HEK293 (cell line): ENCODE data around the gene KDM4B.

Source experiments
- CTCF ChIA-PET: fragments of 350-600 bp; formaldehyde crosslinking; extraction: SDS; loops from one replicate; lab custom pipeline; 2021; ENCODE audit warnings: antibody characterized with exemption; lab: Yijun Ruan, JAX
- POLR2A ChIA-PET: fragments of 300-600 bp; formaldehyde crosslinking; extraction: SDS; loops from one replicate; lab custom pipeline; 2020; ENCODE audit warnings: antibody characterized with exemption, inconsistent platforms; lab: Yijun Ruan, JAX
- H3K27ac ChIP-seq: fragments of 200-500 bp; sonication (Bioruptor generic); 2 replicates; pipeline ENCODE4 v1.5.1; 2014; ENCODE audit warnings: low read depth, low read length, control low read depth, inconsistent platforms; ENCODE audit errors: extremely low read depth
- H3K36me3 ChIP-seq, 2 experiments: fragments of 200-500 bp in 1 of 2; sonication (Bioruptor generic) in 1 of 2; 1 replicate in 1 of 2; 2 replicates in 1 of 2; pipeline ENCODE4 v1.5.1; 2014 to 2017; ENCODE audit warnings: inconsistent platforms in 2 of 2, low read length in 2 of 2; ENCODE audit not compliant: control insufficient read depth in 2 of 2, insufficient read depth in 1 of 2
- H3K4me1 ChIP-seq: fragments of 200-500 bp; sonication (Bioruptor generic); 2 replicates; pipeline ENCODE4 v1.5.1; 2014; ENCODE audit warnings: mild to moderate bottlenecking, low read length, inconsistent platforms; ENCODE audit not compliant: control insufficient read depth, insufficient read depth
- H3K4me3 ChIP-seq: 2 replicates; pipeline ENCODE4 v1.5.1; 2011; ENCODE audit warnings: low read depth, mild to moderate bottlenecking, control low read depth, low read length, moderate library complexity
- H3K9me3 ChIP-seq: fragments of 200-500 bp; sonication (Bioruptor generic); 2 replicates; pipeline ENCODE4 v1.5.1; 2014; ENCODE audit warnings: low read depth, low read length, inconsistent platforms; ENCODE audit not compliant: control insufficient read depth, insufficient read depth
- GLIS1 ChIP-seq: fragments of 450-650 bp; formaldehyde crosslinking; IDR thresholded peaks from 2 replicates; pipeline ENCODE4 v1.5.1; 2016; ENCODE audit warnings: missing biosample characterization, missing genetic modification characterization
- OSR2 ChIP-seq: fragments of 450-650 bp; formaldehyde crosslinking; IDR thresholded peaks from 2 replicates; pipeline ENCODE4 v1.5.1; 2016; ENCODE audit warnings: missing biosample characterization, missing genetic modification characterization
- SCRT2 ChIP-seq: fragments of 450-650 bp; formaldehyde crosslinking; IDR thresholded peaks from 2 replicates; pipeline ENCODE4 v1.5.1; 2016; ENCODE audit warnings: missing biosample characterization, missing genetic modification characterization
- ZIC2 ChIP-seq: fragments of 450-650 bp; formaldehyde crosslinking; IDR thresholded peaks from 2 replicates; pipeline ENCODE4 v1.5.1; 2016; ENCODE audit warnings: missing biosample characterization, missing genetic modification characterization
- ZNF394 ChIP-seq: fragments of 450-650 bp; formaldehyde crosslinking; IDR thresholded peaks from 2 replicates; pipeline ENCODE4 v1.5.1; 2016; ENCODE audit warnings: missing biosample characterization, missing genetic modification characterization, mild to moderate bottlenecking, moderate library complexity, borderline replicate concordance
- ZNF544 ChIP-seq: fragments of 450-650 bp; formaldehyde crosslinking; IDR thresholded peaks from 2 replicates; pipeline ENCODE4 v1.5.0; 2017; ENCODE audit warnings: missing biosample characterization, missing genetic modification characterization
- ZNF561 ChIP-seq: fragments of 450-650 bp; IDR thresholded peaks from 2 replicates; pipeline ENCODE4 v1.5.1; 2018; ENCODE audit warnings: missing biosample characterization, missing genetic modification characterization, borderline replicate concordance
- ZNF670 ChIP-seq: fragments of 450-650 bp; formaldehyde crosslinking; IDR thresholded peaks from 2 replicates; pipeline ENCODE4 v1.5.1; 2016; ENCODE audit warnings: missing biosample characterization, missing genetic modification characterization, low read depth
- ZNF830 ChIP-seq: fragments of 450-650 bp; IDR thresholded peaks from 2 replicates; pipeline ENCODE4 v1.5.0; 2018; ENCODE audit warnings: missing biosample characterization, missing genetic modification characterization, low read depth, mild to moderate bottlenecking, moderate library complexity
- TF ChIP-seq, protein P1 (sequence below): fragments of 450-650 bp; formaldehyde crosslinking; IDR thresholded peaks from 2 replicates; pipeline ENCODE4 v1.5.1; 2017; ENCODE audit warnings: missing biosample characterization, missing genetic modification characterization
- TF ChIP-seq, protein P2 (sequence below): fragments of 450-650 bp; formaldehyde crosslinking; IDR thresholded peaks from 2 replicates; pipeline ENCODE4 v1.5.1; 2016; ENCODE audit warnings: missing biosample characterization, missing genetic modification characterization

KDM4B gene

DNA sequence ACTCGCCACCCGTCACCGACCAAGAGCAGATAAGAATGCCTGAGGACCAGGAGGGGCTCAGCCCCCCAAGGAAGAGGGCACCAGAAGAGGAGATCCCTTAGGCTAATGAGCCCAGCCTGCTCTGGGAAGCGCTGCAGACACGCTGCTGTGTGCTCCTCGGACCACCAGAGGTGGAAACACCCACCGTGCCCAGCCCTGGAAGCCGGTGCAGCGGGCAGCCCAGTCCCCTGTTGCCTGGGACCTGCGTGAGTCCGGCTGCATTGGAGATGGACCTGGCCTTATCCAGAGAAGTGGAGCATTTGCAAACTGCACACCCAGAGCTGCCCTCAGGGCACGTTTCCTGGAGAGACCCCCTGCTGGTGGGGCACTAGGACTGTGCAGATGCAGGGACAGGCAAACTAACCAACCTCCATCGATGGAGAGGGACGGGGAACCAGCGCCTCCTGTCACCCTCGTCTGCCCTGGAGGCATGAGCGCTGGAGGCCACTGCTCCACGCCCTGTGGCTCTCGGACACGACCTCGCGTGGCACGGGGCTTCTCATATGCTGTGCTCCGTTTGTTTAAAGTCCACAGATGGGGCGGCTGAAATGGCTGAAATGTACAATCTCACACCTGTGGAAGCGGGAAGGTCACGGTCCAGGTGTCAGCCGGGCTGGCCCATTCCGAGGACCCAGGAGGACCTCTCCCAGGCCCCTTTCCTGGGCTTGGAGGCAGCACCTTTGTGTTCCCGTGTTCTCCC lies 153.9 kb downstream of the KDM4B start:
- Histone ChIP-seq H3K4me3 (no peak overlapping the region), H3K36me3 (peaks cover 0 to 20% of the 10 kb centered on the region in 2 experiments; a peak in 2 of 3 replicates), H3K4me1 (no peaks in the 10 kb centered on the region), H3K27ac (no peak overlapping the region)
- POLR2A ChIA-PET = no interaction called here
- TF ChIP-seq ZNF561 (tag by site-specific recombination) (no peak), ZIC2 (tag by site-specific recombination) (peak; percentile 52)
- TF ChIP-seq, all 188 proteins: peak for 1
- CTCF ChIA-PET = no interaction called here
- H3K9me3 ChIP-seq = no peaks in the 10 kb centered on the region

DNA sequence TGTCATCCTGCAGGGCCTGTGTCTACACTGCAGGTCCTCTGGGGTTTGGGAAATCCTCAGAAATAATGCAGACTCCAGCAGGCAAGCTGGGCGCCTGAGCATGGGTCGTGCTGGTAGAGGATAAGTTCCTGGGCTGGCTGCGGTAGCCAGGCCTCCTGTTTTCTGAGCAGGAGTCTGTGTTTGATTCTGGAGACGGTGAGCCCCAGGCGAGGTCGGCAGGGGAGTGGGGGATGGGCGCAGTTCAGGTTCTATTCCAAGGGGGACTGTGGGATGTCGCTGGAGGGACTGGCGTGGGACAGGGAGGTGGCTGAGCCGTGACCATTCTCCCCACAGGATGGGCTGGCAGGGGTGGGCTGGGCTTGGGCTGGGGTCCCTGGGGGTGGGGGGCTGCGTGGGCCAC lies 154.7 kb downstream of the KDM4B start:
- Histone ChIP-seq H3K36me3 (peaks cover 0 to 20% of the 10 kb centered on the region in 2 experiments; a peak in 2 of 3 replicates), H3K27ac (no peak overlapping the region), H3K9me3 (no peaks in the 10 kb centered on the region), H3K4me3 (no peak overlapping the region), H3K4me1 (no peaks in the 10 kb centered on the region; the same call in 1 of the 2 replicates)
- ChIA-PET POLR2A (no interaction called here), CTCF (no interaction called here)
- TF ChIP-seq ZNF670 (tag by site-specific recombination) (no peak), ZIC2 (tag by site-specific recombination) (peak; percentile 26; the same call in 1 of the 2 replicates)
- TF ChIP-seq, all 188 proteins: peak for 1

DNA sequence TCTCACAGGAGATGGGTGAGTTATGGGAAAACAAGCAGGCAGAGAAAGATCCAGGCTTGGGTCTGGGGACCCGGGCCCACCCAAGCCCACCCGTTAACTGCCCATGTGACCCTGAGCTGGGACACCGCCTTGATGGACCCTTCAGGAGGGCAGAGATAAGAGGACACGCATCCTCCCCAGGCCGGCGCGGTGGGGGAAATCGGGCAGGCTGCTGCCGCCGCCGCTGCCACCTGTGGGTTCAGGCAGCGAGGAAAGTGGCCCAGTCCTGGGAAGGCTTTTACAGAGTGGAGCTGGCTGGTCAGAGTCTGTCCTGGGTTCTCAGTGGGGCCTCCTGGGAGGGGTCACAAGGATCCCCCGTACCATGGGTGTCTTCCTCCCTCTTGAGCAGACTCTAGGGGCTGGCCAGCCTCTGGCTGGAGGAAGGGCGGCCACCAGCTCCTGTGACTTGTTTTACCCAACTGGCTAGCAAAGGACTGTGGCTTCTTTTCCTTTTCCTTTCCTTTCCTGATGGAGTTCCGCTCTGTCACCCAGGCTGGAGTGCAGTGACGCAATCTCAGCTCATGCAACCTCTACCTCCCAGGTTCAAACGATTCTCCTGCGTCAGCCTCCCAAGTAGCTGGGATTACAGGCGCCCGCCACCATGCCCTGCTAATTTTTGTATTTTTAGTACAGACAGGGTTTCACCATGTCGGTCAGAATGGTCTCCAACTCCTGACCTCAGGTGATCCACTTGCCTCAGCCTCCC lies 155.4 kb downstream of the KDM4B start:
- TF ChIP-seq SCRT2 (tag by site-specific recombination) (peak; percentile 34; the same call in 1 of the 2 replicates), GLIS1 (tag by site-specific recombination) (peak; percentile 8; the same call in 1 of the 2 replicates), ZNF830 (tag by site-specific recombination) (no peak), ZNF544 (no peak), OSR2 (tag by site-specific recombination) (no peak), ZNF394 (tag by site-specific recombination) (no peak)
- TF ChIP-seq, protein P1, sequence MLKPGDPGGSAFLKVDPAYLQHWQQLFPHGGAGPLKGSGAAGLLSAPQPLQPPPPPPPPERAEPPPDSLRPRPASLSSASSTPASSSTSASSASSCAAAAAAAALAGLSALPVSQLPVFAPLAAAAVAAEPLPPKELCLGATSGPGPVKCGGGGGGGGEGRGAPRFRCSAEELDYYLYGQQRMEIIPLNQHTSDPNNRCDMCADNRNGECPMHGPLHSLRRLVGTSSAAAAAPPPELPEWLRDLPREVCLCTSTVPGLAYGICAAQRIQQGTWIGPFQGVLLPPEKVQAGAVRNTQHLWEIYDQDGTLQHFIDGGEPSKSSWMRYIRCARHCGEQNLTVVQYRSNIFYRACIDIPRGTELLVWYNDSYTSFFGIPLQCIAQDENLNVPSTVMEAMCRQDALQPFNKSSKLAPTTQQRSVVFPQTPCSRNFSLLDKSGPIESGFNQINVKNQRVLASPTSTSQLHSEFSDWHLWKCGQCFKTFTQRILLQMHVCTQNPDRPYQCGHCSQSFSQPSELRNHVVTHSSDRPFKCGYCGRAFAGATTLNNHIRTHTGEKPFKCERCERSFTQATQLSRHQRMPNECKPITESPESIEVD (tag by site-specific recombination) = no peak
- TF ChIP-seq, protein P2, sequence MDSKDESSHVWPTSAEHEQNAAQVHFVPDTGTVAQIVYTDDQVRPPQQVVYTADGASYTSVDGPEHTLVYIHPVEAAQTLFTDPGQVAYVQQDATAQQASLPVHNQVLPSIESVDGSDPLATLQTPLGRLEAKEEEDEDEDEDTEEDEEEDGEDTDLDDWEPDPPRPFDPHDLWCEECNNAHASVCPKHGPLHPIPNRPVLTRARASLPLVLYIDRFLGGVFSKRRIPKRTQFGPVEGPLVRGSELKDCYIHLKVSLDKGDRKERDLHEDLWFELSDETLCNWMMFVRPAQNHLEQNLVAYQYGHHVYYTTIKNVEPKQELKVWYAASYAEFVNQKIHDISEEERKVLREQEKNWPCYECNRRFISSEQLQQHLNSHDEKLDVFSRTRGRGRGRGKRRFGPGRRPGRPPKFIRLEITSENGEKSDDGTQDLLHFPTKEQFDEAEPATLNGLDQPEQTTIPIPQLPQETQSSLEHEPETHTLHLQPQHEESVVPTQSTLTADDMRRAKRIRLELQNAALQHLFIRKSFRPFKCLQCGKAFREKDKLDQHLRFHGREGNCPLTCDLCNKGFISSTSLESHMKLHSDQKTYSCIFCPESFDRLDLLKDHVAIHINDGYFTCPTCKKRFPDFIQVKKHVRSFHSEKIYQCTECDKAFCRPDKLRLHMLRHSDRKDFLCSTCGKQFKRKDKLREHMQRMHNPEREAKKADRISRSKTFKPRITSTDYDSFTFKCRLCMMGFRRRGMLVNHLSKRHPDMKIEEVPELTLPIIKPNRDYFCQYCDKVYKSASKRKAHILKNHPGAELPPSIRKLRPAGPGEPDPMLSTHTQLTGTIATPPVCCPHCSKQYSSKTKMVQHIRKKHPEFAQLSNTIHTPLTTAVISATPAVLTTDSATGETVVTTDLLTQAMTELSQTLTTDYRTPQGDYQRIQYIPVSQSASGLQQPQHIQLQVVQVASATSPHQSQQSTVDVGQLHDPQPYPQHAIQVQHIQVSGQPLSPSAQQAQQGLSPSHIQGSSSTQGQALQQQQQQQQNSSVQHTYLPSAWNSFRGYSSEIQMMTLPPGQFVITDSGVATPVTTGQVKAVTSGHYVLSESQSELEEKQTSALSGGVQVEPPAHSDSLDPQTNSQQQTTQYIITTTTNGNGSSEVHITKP = no peak
- Histone ChIP-seq H3K4me3 (no peak overlapping the region), H3K27ac (no peak overlapping the region), H3K4me1 (no peaks in the 10 kb centered on the region; the same call in 1 of the 2 replicates), H3K36me3 (peaks cover 0 to 20% of the 10 kb centered on the region in 2 experiments; a peak in 2 of 3 replicates), H3K9me3 (no peaks in the 10 kb centered on the region)
- POLR2A ChIA-PET = interaction anchor here (0.6 kb wide), 1 partner anchor 269 kb away, joined by 3 read pairs; no protein-coding TSS in a partner anchor
- CTCF ChIA-PET = no interaction called here
